GM10266 (cell line): Measurements from ENCODE around the gene SUPT20H.

Experiments used
- DNase-seq: peaks from one replicate; pipeline ENCODE4 v3.0.0; 2012; ENCODE audit errors: extremely low spot score
- TF ChIP-seq, protein P1 (sequence below): IDR thresholded peaks from 2 replicates; pipeline ENCODE4 v1.5.1; 2012; ENCODE audit warnings: mild to moderate bottlenecking, low read depth; ENCODE audit not compliant: control insufficient read depth, insufficient read depth; ENCODE audit errors: missing control alignments

SUPT20H gene

DNA sequence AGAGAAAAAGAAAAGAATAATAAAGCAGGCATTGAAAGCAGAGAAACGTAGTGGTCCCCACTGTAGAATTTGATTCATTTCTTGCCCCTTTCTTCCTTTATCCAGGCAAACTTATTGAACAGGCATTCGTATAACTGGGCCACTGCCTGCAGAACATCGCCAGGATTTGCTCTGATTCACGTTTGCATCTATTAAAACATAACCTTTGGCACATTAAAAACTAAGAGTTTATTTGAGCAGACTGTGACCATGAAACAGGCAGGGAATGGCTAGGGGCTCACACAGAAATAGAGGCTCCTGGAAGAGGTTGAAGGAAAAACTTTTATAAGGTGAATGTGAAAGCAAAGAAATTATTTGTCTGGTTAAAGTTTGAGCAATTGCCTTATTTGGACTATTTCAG, 12.5 kb upstream of the SUPT20H start:
- TF ChIP-seq, protein P1, sequence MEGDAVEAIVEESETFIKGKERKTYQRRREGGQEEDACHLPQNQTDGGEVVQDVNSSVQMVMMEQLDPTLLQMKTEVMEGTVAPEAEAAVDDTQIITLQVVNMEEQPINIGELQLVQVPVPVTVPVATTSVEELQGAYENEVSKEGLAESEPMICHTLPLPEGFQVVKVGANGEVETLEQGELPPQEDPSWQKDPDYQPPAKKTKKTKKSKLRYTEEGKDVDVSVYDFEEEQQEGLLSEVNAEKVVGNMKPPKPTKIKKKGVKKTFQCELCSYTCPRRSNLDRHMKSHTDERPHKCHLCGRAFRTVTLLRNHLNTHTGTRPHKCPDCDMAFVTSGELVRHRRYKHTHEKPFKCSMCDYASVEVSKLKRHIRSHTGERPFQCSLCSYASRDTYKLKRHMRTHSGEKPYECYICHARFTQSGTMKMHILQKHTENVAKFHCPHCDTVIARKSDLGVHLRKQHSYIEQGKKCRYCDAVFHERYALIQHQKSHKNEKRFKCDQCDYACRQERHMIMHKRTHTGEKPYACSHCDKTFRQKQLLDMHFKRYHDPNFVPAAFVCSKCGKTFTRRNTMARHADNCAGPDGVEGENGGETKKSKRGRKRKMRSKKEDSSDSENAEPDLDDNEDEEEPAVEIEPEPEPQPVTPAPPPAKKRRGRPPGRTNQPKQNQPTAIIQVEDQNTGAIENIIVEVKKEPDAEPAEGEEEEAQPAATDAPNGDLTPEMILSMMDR = no peak
- DNase-seq = no peak

DNA sequence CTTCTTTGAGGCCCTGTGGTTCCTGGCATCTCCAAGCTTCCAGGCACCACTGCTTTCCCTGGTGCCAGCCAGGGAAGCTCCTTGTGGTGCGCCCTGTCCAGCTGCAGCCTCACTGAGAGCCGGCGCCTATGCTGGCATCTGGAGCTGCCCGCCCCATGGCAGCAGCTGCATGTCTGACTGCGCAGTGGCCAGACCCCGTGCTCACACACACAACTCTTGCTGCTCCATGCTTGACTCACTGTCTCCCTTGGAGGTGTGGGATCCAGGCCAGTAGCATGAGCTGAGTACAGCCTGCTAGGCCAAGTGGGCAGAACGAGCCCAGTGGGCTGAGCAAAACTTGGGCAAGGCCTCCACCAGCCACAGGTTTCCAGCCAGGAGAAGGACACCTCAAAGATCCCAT, 11.5 kb upstream of the SUPT20H start:
- DNase-seq = no peak
- TF ChIP-seq, protein P1 = no peak

DNA sequence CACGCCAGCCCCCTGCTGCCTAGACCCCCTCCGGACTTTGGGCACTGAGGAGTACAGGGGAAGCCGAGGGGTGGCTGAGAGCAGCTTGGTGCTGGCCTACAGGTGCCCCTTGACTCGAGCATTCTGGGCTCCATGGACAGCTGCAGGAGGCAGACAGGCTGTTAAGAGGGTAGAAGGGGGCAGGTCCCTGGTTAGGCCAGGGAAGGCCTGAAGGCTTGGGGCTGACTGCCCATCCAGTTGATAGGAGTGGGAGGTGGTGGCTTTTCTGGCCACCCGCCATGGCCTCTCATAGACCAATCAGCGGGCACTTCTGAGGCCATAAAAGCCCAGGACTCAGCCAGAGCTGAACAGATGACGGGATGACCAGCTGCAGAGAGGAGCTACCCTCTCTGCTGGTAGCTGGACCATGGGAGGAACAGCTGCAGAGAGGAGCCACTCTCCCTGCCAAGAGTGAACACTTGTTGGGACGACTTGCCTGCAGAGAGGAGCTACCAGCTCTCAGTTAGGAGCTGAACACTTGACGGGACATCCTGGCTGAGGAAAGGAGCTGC, 10.7 kb upstream of the SUPT20H start:
- DNase-seq = no peak
- TF ChIP-seq, protein P1 = no peak

DNA sequence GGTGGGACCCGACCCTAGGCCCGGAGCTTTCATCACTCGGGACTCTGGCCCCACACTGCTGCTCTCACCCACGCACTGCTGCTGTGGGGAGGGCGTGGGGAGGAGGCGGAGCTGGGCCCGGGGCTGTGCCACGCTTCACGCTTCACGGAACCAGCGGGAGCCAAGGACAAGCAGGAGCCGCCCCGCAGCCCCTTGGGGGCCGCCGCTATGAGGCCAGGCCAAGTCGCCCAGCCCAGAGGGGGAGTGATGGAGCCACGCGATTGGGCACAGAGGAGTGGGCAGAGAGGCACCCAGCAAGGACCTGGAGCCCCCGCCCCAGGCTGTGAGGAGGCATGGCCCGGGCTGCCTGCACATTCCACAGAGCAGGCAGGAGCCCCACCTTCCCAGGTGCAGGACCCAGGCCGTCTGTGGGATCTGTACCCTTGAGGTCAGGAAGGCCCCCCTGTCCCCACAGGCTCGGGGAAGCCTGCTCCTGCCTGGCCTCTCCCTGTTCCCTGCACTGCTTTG, 10.2 kb upstream of the SUPT20H start:
- TF ChIP-seq, protein P1 = no peak
- no peak for DNase-seq

DNA sequence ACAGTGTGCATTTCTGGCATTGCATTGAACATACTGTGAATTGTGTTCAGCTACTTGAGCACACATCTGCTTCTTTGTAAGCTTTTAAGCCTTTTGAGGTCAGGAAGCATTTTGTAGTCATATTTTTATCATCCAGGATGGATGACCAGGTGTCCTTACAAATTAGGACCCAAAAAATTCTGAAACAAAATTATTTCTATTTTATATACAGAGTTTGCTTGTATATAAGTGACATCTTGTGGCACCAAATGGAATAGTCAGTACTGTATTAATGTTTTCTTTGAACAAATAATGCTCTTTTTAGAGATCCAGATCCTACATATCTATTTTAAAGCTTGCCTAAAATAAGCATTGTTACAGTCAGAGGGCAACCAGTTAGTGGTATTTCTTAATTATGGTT, 9.5 kb upstream of the SUPT20H start:
- TF ChIP-seq, protein P1 = peak; percentile 26
- no peak for DNase-seq

DNA sequence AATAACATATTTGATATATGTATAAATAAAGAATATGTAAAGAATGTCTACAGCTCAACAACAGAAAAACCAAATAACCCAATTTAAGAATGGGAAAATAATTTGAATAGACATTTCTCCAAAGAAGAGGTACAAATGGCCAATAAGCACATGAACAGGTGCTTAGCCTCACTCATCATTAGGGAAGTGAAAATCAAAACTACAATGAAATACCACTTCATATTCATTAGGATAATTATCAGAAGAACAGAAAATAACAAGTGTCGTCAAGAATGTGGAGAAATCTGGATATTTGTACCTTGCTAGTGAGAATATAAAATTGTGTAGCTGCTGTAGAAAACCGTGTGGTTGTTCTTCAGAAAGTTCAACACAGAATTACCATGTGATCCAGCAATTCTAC, 8.4 kb upstream of the SUPT20H start:
- TF ChIP-seq, protein P1 = no peak
- DNase-seq = no peak

DNA sequence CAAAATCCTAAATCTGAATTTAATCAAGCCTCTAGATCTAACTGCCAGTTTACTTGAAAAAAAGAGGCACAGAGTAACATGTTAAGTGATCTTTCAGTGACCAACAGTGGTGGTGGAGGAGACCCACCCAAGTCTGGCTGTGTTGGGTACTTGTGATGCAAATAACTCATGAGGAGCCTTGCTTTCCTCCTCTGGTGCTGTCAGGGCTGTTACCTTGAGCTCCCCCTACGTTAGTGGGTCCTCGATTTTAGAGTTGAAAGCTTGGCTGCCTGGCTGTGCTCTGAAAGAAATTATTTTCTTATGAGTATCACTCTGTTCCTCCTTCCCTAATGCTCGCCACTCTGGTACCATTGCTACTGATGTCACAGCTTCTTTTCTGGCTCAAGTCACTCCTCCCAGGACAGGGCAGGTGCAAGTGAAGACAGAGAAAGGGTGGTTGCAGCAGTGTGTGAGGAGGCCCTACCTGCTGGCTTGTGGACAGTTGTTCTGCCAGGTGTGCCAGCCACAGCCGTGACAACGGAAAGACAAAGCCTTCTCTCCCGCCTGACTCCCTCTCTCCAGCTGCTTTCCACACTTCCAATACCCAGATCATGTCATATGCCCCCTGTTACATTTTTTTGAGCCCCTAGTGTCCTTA, 6.5 kb upstream of the SUPT20H start:
- DNase-seq = no peak

More for the DNA sequence above, 6.5 kb upstream of the SUPT20H start:
- TF ChIP-seq, protein P1 = no peak
